Astrocyte of the spinal cord (primary cell): ENCODE data around the gene RBSN.

Experiments used
- DNase-seq: peaks from one replicate; pipeline ENCODE4 v3.0.0; 2011; ENCODE audit warnings: low read depth, low spot score
- H3K4me3 ChIP-seq: 2 replicates; pipeline ENCODE4 v1.5.1; 2011; ENCODE audit warnings: low read depth, mild to moderate bottlenecking, low read length, moderate library complexity
- in situ Hi-C: cut with HindIII; loops from 2 replicates; pipeline ENCODE4 v1.10.0; 2017; ENCODE audit warnings: low sequenced_read_pairs
- TF ChIP-seq, protein P1 (sequence below): IDR thresholded peaks from 2 replicates; pipeline ENCODE4 v1.5.1; 2012; ENCODE audit warnings: low read depth, mild to moderate bottlenecking, low read length, inconsistent platforms

RBSN gene

GRCh38 chr3:15043408-15044171, 55.4 kb downstream of the RBSN start:
- in situ Hi-C loops = no loop called here
- H3K4me3 ChIP-seq = no peak overlapping the region
- no peak for DNase-seq
- TF ChIP-seq, protein P1, sequence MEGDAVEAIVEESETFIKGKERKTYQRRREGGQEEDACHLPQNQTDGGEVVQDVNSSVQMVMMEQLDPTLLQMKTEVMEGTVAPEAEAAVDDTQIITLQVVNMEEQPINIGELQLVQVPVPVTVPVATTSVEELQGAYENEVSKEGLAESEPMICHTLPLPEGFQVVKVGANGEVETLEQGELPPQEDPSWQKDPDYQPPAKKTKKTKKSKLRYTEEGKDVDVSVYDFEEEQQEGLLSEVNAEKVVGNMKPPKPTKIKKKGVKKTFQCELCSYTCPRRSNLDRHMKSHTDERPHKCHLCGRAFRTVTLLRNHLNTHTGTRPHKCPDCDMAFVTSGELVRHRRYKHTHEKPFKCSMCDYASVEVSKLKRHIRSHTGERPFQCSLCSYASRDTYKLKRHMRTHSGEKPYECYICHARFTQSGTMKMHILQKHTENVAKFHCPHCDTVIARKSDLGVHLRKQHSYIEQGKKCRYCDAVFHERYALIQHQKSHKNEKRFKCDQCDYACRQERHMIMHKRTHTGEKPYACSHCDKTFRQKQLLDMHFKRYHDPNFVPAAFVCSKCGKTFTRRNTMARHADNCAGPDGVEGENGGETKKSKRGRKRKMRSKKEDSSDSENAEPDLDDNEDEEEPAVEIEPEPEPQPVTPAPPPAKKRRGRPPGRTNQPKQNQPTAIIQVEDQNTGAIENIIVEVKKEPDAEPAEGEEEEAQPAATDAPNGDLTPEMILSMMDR = no peak

- no peak overlapping the region for H3K4me3 ChIP-seq
- in situ Hi-C loops = no loop called here
- peak; percentile 18 for DNase-seq
Observed at GRCh38 chr3:15042936-15043335, 56.0 kb downstream of the RBSN start.

GRCh38 chr3:15041950-15042349, 57.0 kb downstream of the RBSN start:
- TF ChIP-seq, protein P1 = no peak
- in situ Hi-C loops = no loop called here

More at GRCh38 chr3:15042936-15043335, 56.0 kb downstream of the RBSN start:
- TF ChIP-seq, protein P1 = no peak

DNA sequence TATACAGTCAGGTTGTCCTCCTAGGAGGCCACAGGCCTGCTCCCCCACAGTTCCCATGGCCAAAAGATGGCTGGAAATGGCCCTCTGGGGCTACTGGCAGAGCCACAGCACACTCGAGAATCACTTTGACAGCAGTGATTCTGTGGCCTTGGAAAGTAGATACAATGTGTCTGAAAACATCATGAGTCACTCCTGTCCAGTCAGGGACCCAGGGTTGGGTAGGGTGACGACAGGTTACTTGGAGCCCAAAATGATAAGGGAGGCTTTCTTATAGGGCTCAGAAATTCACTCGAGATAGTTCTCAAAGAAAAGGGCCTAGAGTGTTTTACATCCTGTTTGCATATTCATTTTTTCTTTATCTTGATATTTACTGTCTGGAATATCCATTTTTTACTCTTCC, 58.1 kb downstream of the RBSN start:
- DNase-seq = no peak
- in situ Hi-C loops = no loop called here
- TF ChIP-seq, protein P1 = no peak
- H3K4me3 ChIP-seq = no peak overlapping the region

More at GRCh38 chr3:15041950-15042349, 57.0 kb downstream of the RBSN start:
- no peak for DNase-seq
- no peak overlapping the region for H3K4me3 ChIP-seq

- TF ChIP-seq, protein P1 = no peak
- in situ Hi-C loops = no loop called here
- no peak for DNase-seq
- no peak overlapping the region for H3K4me3 ChIP-seq
Observed at GRCh38 chr3:15038306-15038705, 60.6 kb downstream of the RBSN start.

DNA sequence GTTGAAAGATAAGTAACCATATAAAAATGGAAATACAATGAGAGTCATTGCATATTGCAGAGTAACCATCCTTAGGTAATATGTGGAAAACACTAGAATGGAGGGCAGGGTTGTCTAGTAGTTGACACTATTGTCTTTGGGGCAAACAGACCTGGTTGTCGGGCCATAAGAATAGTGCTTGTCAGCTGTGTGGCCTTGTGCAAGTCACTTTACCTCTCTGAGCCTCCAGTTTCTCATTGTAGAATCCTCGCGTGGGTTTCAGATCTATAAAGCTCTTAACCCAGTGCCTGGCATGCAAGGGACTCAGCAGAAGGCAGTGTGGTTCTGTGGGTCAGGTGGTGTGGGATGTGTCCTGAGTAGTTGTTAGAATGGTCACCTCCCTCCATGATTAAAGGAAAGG, 65.8 kb downstream of the RBSN start:
- TF ChIP-seq, protein P1 = no peak
- no peak overlapping the region for H3K4me3 ChIP-seq
- DNase-seq = no peak
- in situ Hi-C loops = no loop called here
